ENCODE data around the gene TXNDC5.
"Not testable (repeated sequence)": the region's sequence is repeated elsewhere in the genome, so short reads cannot be mapped to it uniquely, and the experiment has no call there.

The TXNDC5 gene

DNA sequence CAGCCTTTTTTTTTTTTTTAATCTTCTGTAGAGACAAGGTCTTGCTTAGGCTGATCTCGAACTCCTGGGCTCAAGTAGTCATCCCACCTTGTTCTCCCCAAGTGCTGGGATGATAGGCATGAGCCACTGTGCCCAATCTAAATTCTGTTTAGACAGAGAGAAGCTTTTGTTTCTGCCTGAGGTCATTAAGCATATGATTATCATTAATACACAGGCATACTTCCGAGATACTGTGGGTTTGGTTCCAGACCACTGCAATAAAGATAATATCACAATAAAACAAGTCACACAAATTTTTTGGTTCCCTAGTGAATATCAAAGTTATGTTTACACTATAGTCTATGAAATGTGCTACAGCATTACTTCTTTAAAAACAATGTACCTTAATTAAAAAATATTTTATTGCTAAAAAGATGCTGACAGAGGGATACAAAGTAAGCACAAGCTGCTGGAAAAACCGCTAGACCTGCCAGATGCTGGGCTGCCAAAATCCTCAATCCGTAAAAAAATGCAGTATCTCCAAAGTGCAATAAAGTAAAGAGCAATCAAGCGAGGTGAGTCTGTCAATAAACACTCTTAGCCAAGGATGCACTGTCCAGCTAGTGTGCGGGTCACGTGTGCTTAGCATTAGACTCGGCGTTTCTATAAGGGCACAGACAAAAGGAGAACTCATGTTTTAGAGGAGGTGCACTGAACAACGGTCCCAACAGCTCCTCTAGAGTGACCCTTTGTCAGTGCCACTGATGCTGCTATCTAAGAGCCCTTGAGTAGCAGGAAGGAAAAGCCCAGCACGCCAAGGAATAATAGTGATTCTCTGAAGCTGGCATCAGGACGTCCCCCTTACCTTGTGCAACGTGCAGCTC lies 16.1 kb downstream of the TXNDC5 start:
- in situ Hi-C loops (cut with HindIII; ENCODE audit: low sequenced_read_pairs) = no loop called here
- no peak overlapping the region for H3K4me3 ChIP-seq (ENCODE audit: low read depth, low read length)
- TF ChIP-seq, protein P1, sequence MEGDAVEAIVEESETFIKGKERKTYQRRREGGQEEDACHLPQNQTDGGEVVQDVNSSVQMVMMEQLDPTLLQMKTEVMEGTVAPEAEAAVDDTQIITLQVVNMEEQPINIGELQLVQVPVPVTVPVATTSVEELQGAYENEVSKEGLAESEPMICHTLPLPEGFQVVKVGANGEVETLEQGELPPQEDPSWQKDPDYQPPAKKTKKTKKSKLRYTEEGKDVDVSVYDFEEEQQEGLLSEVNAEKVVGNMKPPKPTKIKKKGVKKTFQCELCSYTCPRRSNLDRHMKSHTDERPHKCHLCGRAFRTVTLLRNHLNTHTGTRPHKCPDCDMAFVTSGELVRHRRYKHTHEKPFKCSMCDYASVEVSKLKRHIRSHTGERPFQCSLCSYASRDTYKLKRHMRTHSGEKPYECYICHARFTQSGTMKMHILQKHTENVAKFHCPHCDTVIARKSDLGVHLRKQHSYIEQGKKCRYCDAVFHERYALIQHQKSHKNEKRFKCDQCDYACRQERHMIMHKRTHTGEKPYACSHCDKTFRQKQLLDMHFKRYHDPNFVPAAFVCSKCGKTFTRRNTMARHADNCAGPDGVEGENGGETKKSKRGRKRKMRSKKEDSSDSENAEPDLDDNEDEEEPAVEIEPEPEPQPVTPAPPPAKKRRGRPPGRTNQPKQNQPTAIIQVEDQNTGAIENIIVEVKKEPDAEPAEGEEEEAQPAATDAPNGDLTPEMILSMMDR (IDR thresholded peaks at IDR 0.05; ENCODE audit: low read depth, low read length, missing control alignments) = no peak
- no peak for DNase-seq (ENCODE audit: low read depth)

DNA sequence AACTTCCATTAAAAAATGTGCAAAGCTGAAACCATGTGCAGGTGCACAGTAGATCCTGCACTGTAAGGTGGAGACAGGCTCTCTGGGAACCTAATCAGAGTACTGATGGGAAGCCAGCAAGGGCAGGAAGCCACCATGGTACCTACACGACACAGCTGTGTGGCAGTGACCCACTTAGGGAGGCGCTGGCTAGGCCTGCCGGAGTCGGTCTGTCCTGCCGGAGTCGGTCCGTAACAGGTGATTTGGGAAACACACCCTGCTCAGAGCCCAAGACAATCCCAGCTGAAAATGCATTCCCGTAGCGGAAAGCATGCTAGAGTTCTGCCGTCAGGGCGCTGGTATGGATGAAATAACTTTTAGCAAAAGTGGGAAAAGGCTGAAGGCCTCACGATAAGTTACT lies 17.2 kb downstream of the TXNDC5 start:
- TF ChIP-seq, protein P1 (IDR thresholded peaks at IDR 0.05; ENCODE audit: low read depth, low read length, missing control alignments) = no peak
- no peak for DNase-seq (ENCODE audit: low read depth)
- no peak overlapping the region for H3K4me3 ChIP-seq (ENCODE audit: low read depth, low read length)
- in situ Hi-C loops (cut with HindIII; ENCODE audit: low sequenced_read_pairs) = no loop called here

DNA sequence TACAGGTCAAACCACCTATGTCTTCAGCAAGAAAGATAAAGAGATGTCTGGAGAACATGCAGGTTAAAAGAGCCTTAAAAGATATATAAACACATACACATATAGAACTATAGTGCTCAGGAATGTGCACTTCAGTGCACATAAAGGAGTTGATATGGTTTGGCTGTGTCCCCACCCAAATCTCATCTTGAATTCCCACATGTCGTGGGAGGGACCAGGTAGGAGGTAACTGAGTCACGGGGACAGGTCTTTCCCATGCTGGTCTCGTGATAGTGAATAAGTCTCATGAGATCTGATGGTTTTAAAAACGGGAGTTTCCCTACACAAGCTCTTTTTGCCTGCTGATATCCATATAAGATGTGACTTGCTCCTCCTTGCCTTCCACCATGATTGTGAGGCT lies 18.2 kb downstream of the TXNDC5 start:
- in situ Hi-C loops (cut with HindIII; ENCODE audit: low sequenced_read_pairs); H3K4me3 ChIP-seq (ENCODE audit: low read depth, low read length); DNase-seq (ENCODE audit: low read depth): not testable (repeated sequence)

DNA sequence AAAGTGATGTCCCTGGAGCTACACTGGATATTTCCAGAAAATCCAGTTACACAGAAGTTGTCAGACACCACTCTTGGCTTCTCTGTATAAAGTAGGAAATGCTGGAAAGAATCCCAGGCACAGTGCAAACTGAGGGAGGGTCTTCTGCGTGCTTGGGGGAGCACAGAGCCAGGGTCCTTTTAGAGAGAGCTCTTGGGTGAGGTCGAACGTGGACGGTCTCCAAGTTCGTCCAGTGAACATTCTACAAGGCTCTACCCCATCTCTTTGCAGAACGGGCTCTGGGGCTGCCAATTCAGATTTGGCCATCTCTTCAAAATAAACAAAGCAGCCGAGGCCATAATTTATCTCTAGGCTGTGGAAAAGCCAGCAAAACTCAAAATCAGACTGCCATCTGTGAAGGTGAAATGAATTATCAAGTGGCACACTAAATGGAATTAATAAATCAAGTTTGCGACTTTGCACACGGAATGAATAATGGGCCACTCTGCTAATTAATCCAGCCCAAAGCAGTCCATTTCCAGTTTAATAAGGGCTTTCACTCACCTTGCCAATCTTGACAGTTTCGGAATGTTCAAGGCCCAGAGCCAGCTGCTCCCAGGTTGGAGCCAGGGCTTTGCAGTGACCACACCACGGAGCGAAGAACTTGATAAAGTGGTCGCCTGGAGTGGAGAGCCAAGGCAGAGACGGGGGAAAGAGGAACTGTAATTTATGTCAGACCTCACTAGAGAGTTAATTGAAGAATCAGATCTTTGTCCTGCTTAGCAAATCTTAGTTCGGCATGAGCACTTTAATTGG lies 19.3 kb downstream of the TXNDC5 start:
- in situ Hi-C loops (cut with HindIII; ENCODE audit: low sequenced_read_pairs) = no loop called here
- no peak for DNase-seq (ENCODE audit: low read depth)
- TF ChIP-seq, protein P1 (IDR thresholded peaks at IDR 0.05; ENCODE audit: low read depth, low read length, missing control alignments) = no peak

DNA sequence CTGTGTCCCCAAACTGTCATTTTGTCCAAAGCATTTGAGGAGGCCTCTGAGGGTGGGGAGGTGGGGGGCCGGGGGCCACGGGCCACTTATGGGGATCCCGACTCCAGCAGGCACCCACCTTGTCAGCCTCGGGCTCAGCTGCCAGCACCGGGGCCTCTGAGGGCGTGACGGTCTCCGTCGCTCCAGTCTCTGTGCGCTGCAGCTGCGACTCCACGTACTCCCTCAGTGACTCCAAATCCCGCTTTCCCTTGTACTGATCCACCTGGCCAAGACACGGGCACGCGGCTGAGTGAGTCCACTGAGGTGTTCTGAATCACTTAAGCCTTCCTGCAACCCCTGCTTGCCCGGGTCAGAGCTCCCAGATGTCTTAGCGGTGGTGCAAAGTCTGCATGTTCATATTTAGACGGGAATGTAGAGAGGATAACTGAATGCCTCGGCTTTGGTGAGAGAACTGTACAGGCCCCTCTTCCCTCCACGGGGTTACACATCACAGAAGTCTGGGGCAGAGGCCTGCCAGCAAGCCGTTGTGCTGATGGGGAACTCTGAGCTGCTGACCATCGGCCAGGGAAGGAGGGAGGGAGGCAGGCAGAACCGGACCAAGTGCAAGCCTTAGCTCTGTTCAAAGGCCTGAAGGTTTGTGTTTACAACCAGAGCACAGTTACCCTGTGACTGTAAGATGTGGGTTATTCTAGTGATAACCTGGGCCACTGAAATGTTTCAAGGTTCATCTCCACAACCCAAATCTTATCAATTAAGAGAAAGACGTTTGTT lies 21.8 kb downstream of the TXNDC5 start:
- no peak for DNase-seq (ENCODE audit: low read depth)
- TF ChIP-seq, protein P1 (IDR thresholded peaks at IDR 0.05; ENCODE audit: low read depth, low read length, missing control alignments) = no peak
- no peak overlapping the region for H3K4me3 ChIP-seq (ENCODE audit: low read depth, low read length)
- in situ Hi-C loops (cut with HindIII; ENCODE audit: low sequenced_read_pairs) = no loop called here

More for the DNA sequence above, 19.3 kb downstream of the TXNDC5 start:
- H3K4me3 ChIP-seq (ENCODE audit: low read depth, low read length) = no peak overlapping the region

DNA sequence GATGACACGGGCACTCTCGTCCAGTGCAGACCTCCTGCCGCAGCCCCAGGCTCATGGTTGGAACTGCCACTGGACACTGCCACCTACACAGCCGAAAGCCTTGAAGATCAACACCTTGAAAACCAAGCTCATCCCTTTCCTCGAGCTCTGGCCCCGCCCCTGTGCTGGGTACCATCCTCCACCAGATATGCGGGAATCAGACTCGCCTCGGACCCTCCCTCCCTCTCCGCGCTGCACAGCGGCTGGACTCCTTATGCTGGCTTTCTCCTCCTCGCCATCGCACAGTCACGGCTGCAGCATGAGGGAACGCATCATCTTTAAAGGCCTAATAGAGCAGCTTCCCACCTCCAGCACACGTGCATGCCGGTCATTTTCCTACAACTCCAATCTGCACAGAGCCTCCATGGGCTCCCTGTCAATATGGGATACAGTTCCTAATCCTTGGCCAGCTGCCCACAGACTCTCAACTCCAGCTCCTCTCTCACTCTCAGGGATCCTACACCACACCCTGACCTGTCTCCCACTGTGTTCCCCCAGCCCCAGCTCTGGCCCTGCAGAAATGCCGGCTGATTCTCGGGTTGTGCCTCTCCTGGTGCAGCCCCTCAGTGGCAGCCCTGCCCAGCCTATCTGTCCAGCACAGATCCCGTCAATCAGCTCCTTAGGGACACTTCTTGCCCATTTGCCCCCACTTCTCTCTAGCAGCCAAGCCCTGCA lies 23.2 kb downstream of the TXNDC5 start:
- in situ Hi-C loops (cut with HindIII; ENCODE audit: low sequenced_read_pairs) = no loop called here
- TF ChIP-seq, protein P1 (IDR thresholded peaks at IDR 0.05; ENCODE audit: low read depth, low read length, missing control alignments) = no peak
- no peak for DNase-seq (ENCODE audit: low read depth)
- no peak overlapping the region for H3K4me3 ChIP-seq (ENCODE audit: low read depth, low read length)
